GM19025 (cell line): ENCODE results near the gene INO80.

ENCODE experiments used
- ATAC-seq: cut with Tn5 transposase; IDR thresholded peaks from one replicate; pipeline ENCODE4 v1.9.1; 2021; ENCODE audit warnings: mild to moderate bottlenecking, low read depth, moderate library complexity; ENCODE audit not compliant: unreplicated experiment

Gene INO80

GRCh38 chr15:41006479-41006878 lies 109.6 kb downstream of the INO80 start:
- ATAC-seq, result no peak

- no peak for ATAC-seq
These were observed 111.6 kb downstream of the INO80 start for GRCh38 chr15:41004490-41004889.

GRCh38 chr15:41001524-41002214 lies 114.4 kb downstream of the INO80 start:
- no peak for ATAC-seq

- no peak for ATAC-seq
These were observed 116.9 kb downstream of the INO80 start for GRCh38 chr15:40999190-40999589.

- ATAC-seq, result no peak
These were observed 120.4 kb downstream of the INO80 start for GRCh38 chr15:40995656-40996055.

- no peak for ATAC-seq
These were observed 123.3 kb downstream of the INO80 start for GRCh38 chr15:40992825-40993224.

GRCh38 chr15:40992241-40992741 lies 123.8 kb downstream of the INO80 start:
- no peak for ATAC-seq

DNA sequence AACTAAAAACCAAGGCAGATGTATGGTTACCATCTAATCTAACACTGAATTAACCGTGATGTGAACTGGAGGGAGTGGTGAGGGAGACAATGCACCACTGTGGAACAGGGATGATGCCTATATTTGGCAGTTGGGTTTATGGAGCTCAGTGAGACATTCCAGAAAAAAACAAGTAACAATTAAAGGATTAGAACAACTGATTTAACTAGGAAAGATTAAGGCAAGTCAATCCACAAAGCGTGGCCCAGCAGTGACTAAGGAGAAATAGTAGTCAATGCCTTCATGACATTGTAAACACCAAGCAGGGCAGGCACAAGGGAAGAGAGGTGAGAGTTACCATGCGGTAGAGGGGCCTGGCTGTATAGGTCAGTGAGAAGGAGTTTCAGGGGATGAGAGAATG lies 124.7 kb downstream of the INO80 start:
- no peak for ATAC-seq

DNA sequence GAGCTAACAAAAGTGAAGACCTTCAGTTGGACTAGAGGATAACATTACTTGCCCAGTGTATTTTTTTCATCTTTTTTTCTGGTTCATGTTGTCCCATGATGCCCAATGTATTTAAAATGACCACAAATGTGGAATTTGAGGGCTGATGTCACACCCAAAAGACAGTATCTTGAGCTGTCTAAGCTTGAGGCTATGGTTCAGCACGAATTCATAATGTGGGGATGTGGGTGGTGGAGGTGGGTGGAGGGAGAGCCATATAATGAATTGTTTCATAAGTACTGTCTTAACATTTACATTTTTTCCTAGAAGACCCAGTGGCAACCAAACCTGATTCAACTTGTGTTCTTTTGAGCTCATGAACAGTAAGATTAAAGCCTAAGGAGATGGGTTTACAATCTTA lies 125.3 kb downstream of the INO80 start:
- no peak for ATAC-seq

GRCh38 chr15:40990080-40990479 lies 126.0 kb downstream of the INO80 start:
- no peak for ATAC-seq

DNA sequence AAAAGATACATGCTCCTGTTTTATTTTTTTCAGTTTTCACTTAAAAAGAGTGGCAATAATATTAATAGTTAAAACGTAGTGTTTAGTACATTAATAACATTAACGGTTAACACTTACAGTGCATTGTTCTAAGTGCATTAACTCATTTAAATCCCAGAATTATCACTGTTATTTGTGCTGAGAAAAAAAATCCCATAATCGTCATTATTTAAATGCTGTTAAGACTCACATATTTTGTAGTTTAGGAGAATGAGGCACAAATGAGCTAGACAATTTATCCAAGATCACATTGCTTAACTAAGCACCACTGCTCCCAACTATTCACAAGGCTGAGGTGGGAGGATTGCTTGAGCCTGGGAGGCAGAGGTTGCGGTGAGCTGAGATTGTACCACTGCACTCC lies 127.9 kb downstream of the INO80 start:
- ATAC-seq, result no peak

GRCh38 chr15:40986820-40987219 lies 129.3 kb downstream of the INO80 start:
- no peak for ATAC-seq

- no peak for ATAC-seq
These were observed 130.3 kb downstream of the INO80 start for GRCh38 chr15:40985541-40986330.

- ATAC-seq, result no peak
These were observed 131.1 kb downstream of the INO80 start for GRCh38 chr15:40984964-40985363.

- ATAC-seq, result no peak
These were observed 131.7 kb downstream of the INO80 start for GRCh38 chr15:40984406-40984805.

DNA sequence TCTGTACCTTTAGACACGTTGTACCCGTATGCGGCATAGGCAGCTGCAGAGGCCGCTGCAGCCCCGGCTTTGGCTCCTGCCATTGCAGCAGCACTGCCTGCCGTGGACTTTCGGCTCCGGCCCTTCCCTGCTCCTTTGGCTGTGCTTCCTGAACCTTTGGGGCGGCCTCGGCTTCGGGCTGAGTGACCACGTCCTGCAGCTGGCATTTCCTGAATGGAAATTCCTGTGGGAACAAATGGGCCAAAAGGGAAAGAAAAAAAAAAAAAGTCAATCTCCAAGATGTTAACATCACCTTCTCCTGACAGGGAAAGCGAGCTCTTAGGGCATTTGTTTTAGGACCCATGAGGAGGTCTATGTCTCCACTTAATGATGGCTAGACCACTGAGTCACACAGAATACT lies 133.2 kb downstream of the INO80 start:
- no peak for ATAC-seq

DNA sequence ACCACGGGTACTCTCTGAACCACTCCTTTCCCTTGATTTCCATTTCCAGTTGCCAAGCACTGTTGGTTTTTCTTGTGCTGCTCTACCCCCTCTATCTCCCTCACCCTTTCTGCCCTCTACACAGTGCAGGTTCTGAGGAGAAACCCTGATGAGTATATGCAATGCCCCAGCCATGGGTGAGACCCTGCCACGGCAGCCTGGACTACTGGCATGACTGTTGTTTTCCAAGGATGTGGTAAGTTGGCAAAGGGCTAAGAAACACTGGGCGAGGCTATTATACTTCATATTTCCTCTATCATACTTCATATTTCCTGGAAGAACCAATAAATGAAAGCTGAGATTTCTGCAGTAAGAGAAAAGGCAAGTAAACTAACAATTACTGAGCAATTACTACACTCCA lies 134.9 kb downstream of the INO80 start:
- ATAC-seq, result no peak

DNA sequence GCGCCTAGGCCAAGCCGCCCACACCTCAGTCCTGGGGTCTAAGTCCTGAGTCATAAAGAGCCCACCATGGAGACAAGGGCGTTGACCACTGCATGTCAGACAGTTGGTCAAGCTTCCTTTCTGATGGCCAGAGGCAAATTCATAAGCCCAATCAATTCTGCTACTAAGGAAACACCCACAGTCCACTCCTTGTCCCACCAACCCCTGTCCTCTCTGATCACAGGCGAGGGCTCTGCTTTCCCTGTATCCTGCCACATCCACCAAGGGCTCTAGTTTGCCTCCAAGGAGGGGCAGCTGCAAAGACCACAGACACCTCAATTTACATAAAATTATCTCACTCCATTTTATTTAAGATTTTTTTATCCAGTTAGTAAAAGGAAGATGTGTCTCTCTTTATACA lies 137.5 kb downstream of the INO80 start:
- no peak for ATAC-seq

GRCh38 chr15:40978141-40978540 lies 137.9 kb downstream of the INO80 start:
- no peak for ATAC-seq

- no peak for ATAC-seq
These were observed 139.3 kb downstream of the INO80 start for GRCh38 chr15:40976819-40977218.

DNA sequence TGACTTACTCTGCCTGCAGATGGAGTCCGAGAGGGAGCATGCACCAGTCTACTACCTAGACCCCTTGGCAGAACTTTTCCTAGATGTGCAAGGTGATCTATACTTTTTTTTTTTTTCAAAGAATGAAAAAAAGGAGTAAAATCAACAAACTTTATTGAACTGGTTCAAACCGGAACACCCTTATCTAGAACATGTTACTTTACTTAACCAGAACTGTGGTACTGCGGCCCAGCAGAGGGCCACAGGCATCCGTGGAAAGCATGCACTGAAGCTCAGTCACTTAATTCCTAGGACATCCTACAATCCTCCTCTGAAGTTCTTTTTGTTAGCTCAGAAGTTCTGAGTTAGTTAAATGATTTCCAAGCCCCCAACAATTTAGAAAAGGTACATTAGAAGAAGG lies 141.2 kb downstream of the INO80 start:
- no peak for ATAC-seq

GRCh38 chr15:40969363-40969762 lies 146.7 kb downstream of the INO80 start:
- ATAC-seq, result no peak
